ENCODE results near the gene PCED1B.

- TF ChIP-seq ZFP30 (CRISPR knock-in tag; IDR thresholded peaks at IDR 0.05) = no peak
- no peak for TF ChIP-seq ESRRG (CRISPR knock-in tag; IDR thresholded peaks at IDR 0.05)
- no peak for TF ChIP-seq ARNTL (CRISPR knock-in tag; IDR thresholded peaks at IDR 0.05; ENCODE audit: borderline replicate concordance, low read depth)
- TF ChIP-seq, protein P1, sequence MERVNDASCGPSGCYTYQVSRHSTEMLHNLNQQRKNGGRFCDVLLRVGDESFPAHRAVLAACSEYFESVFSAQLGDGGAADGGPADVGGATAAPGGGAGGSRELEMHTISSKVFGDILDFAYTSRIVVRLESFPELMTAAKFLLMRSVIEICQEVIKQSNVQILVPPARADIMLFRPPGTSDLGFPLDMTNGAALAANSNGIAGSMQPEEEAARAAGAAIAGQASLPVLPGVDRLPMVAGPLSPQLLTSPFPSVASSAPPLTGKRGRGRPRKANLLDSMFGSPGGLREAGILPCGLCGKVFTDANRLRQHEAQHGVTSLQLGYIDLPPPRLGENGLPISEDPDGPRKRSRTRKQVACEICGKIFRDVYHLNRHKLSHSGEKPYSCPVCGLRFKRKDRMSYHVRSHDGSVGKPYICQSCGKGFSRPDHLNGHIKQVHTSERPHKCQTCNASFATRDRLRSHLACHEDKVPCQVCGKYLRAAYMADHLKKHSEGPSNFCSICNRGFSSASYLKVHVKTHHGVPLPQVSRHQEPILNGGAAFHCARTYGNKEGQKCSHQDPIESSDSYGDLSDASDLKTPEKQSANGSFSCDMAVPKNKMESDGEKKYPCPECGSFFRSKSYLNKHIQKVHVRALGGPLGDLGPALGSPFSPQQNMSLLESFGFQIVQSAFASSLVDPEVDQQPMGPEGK (CRISPR knock-in tag; IDR thresholded peaks at IDR 0.05; ENCODE audit: borderline replicate concordance) = no peak
- no peak for TF ChIP-seq ZFP3 (CRISPR knock-in tag; IDR thresholded peaks at IDR 0.05)
- TF ChIP-seq TOX (CRISPR knock-in tag; IDR thresholded peaks at IDR 0.05; ENCODE audit: borderline replicate concordance) = no peak
- no peak for TF ChIP-seq CREB5 (CRISPR knock-in tag; IDR thresholded peaks at IDR 0.05; ENCODE audit: low read depth)
- no peak for TF ChIP-seq RARB (CRISPR knock-in tag; IDR thresholded peaks at IDR 0.05)
- no peak for TF ChIP-seq ZC3H10 (CRISPR knock-in tag; IDR thresholded peaks at IDR 0.05)
- TF ChIP-seq CSDC2 (CRISPR knock-in tag; IDR thresholded peaks at IDR 0.05) = no peak
- no peak for TF ChIP-seq SNAI2 (CRISPR knock-in tag; IDR thresholded peaks at IDR 0.05)
These were observed 86.9 kb downstream of the PCED1B start for GRCh38 chr12:47166365-47166764.
